C4-2B (cell line): ENCODE results near the gene SLAMF6.
"Not testable (repeated sequence)": the region's sequence is repeated elsewhere in the genome, so short reads cannot be mapped to it uniquely, and the experiment has no call there.

Experiments
- CTCF ChIP-seq: fragments of 450-650 bp; conservative IDR thresholded peaks from 2 replicates; pipeline ENCODE4 v1.5.1; 2017; ENCODE audit warnings: mild to moderate bottlenecking
- ZFX ChIP-seq: fragments of 450-650 bp; IDR thresholded peaks from 2 replicates; pipeline ENCODE4 v1.6.1; 2017

- TF ChIP-seq CTCF, ZFX: not testable (repeated sequence)
These were observed 7.1 kb downstream of the SLAMF6 start for GRCh38 chr1:160515908-160516307.
